Gastrocnemius medialis (tissue), 4 donors: ENCODE results near the gene PSMD13.

Experiments used
- POLR2A ChIP-seq, 2 donors: fragments of 450-650 bp; IDR thresholded peaks; one replicate each; pipeline ENCODE4 v1.6.1; 2017; ENCODE audit warnings: antibody characterized with exemption in 2 of 2, mild to moderate bottlenecking in 2 of 2, moderate library complexity in 2 of 2
- TF ChIP-seq, protein P1 (sequence below), 5 experiments: fragments of 450-650 bp in 3 of 5; fragments of 200-600 bp in 2 of 5; sonication (generic) in 2 of 5; IDR thresholded peaks in 4 of 5; conservative IDR thresholded peaks in 1 of 5; 1 replicate in 4 of 5; 2 replicates in 1 of 5; pipeline ENCODE4 v1.5.1; 2016 to 2019; ENCODE audit warnings: antibody characterized with exemption in 5 of 5, mild to moderate bottlenecking in 3 of 5, moderate library complexity in 3 of 5

GRCh38 chr11:235997-236773, 591 bp upstream of the PSMD13 start, which contains the start of gene SIRT3:
- TF ChIP-seq, protein P1, sequence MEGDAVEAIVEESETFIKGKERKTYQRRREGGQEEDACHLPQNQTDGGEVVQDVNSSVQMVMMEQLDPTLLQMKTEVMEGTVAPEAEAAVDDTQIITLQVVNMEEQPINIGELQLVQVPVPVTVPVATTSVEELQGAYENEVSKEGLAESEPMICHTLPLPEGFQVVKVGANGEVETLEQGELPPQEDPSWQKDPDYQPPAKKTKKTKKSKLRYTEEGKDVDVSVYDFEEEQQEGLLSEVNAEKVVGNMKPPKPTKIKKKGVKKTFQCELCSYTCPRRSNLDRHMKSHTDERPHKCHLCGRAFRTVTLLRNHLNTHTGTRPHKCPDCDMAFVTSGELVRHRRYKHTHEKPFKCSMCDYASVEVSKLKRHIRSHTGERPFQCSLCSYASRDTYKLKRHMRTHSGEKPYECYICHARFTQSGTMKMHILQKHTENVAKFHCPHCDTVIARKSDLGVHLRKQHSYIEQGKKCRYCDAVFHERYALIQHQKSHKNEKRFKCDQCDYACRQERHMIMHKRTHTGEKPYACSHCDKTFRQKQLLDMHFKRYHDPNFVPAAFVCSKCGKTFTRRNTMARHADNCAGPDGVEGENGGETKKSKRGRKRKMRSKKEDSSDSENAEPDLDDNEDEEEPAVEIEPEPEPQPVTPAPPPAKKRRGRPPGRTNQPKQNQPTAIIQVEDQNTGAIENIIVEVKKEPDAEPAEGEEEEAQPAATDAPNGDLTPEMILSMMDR (IDR thresholded peaks at IDR 0.05 in 4 of 5, conservative IDR thresholded peaks at IDR 0.05 in 1 of 5): peak; percentile 15 to 44 (median 39)
- TF ChIP-seq POLR2A (IDR thresholded peaks at IDR 0.05): peak in 1 of 2 donors; percentile 67
